Osteocyte (in vitro differentiated cells): ENCODE data around the gene CATSPER3. TPM values are rescaled to one million over a fixed set of nuclear protein-coding genes. Genes with fewer than 3 reads are reported as not detected.

Experiments
- DNase-seq: peaks from one replicate; pipeline ENCODE4 v3.0.0; 2021; ENCODE audit warnings: mixed read lengths; ENCODE audit not compliant: unreplicated experiment; ENCODE audit errors: extremely low spot score
- H3K27ac Mint-ChIP-seq: one replicate; pipeline ENCODE4 v1.8.0; 2021; ENCODE audit warnings: mild to moderate bottlenecking, mixed read lengths; ENCODE audit not compliant: unreplicated experiment
- H3K27me3 Mint-ChIP-seq: one replicate; pipeline ENCODE4 v1.8.0; 2021; ENCODE audit warnings: mixed read lengths; ENCODE audit not compliant: unreplicated experiment
- H3K36me3 Mint-ChIP-seq: one replicate; pipeline ENCODE4 v1.8.0; 2021; ENCODE audit warnings: mixed read lengths; ENCODE audit not compliant: unreplicated experiment
- H3K4me1 Mint-ChIP-seq: one replicate; pipeline ENCODE4 v1.8.0; 2021; ENCODE audit warnings: mixed read lengths; ENCODE audit not compliant: unreplicated experiment
- H3K4me3 Mint-ChIP-seq: one replicate; pipeline ENCODE4 v1.8.0; 2021; ENCODE audit warnings: mild to moderate bottlenecking, moderate library complexity, mixed read lengths; ENCODE audit not compliant: unreplicated experiment
- H3K9me3 Mint-ChIP-seq: one replicate; pipeline ENCODE4 v1.8.0; 2021; ENCODE audit warnings: mixed read lengths; ENCODE audit not compliant: unreplicated experiment
- CTCF ChIP-seq: fragments of 200-600 bp; sonication (generic); IDR thresholded peaks from 2 replicates; pipeline ENCODE4 v1.5.0; 2021; ENCODE audit warnings: antibody characterized with exemption, mild to moderate bottlenecking, moderate library complexity
- total RNA-seq: library from RNA; stranded (reverse); gene quantifications from 2 replicates; pipeline ENCODE4 v1.2.1, GENCODE V29; 2021

The CATSPER3 gene
- total RNA-seq, 1 donor from 2014 or later: not detected

- no peak for TF ChIP-seq CTCF
- Mint-ChIP-seq H3K27me3 (no peaks in the 10 kb centered on the region), H3K27ac (no peak overlapping the region), H3K4me1 (no peaks in the 10 kb centered on the region), H3K9me3 (no peaks in the 10 kb centered on the region), H3K36me3 (peaks cover 17% of the 10 kb centered on the region), H3K4me3 (no peak overlapping the region)
- DNase-seq: no peak
Measured at GRCh38 chr5:134935711-134936602, 31.8 kb upstream of the CATSPER3 start.

GRCh38 chr5:134937526-134937925 is 30.2 kb upstream of the CATSPER3 start:
- Mint-ChIP-seq H3K4me1 (no peaks in the 10 kb centered on the region), H3K4me3 (no peak overlapping the region), H3K27me3 (no peaks in the 10 kb centered on the region), H3K27ac (no peak overlapping the region), H3K9me3 (no peaks in the 10 kb centered on the region), H3K36me3 (peaks cover 22% of the 10 kb centered on the region)
- DNase-seq: no peak
- no peak for TF ChIP-seq CTCF

GRCh38 chr5:134938030-134938429 is 29.7 kb upstream of the CATSPER3 start:
- Mint-ChIP-seq H3K9me3 (no peaks in the 10 kb centered on the region), H3K27ac (no peak overlapping the region), H3K4me3 (no peak overlapping the region), H3K27me3 (no peaks in the 10 kb centered on the region), H3K4me1 (no peaks in the 10 kb centered on the region), H3K36me3 (peaks cover 21% of the 10 kb centered on the region)
- no peak for TF ChIP-seq CTCF
- DNase-seq: no peak

GRCh38 chr5:134939500-134939899 is 28.2 kb upstream of the CATSPER3 start:
- Mint-ChIP-seq H3K4me3 (no peak overlapping the region), H3K4me1 (peaks cover 2% of the 10 kb centered on the region), H3K27ac (no peak overlapping the region), H3K36me3 (peaks cover 13% of the 10 kb centered on the region), H3K27me3 (no peaks in the 10 kb centered on the region), H3K9me3 (no peaks in the 10 kb centered on the region)
- TF ChIP-seq CTCF: no peak
- no peak for DNase-seq

GRCh38 chr5:134943547-134943946 is 24.2 kb upstream of the CATSPER3 start:
- DNase-seq: no peak
- Mint-ChIP-seq H3K4me1 (peaks cover 2% of the 10 kb centered on the region), H3K9me3 (no peaks in the 10 kb centered on the region), H3K27ac (no peak overlapping the region), H3K36me3 (peaks cover 9% of the 10 kb centered on the region), H3K27me3 (no peaks in the 10 kb centered on the region), H3K4me3 (no peak overlapping the region)
- TF ChIP-seq CTCF: no peak
